ENCODE measurements around the gene TAL2. TPM values are rescaled to one million over a fixed set of nuclear protein-coding genes. Genes with fewer than 3 reads are reported as not detected.

Gene TAL2
- total RNA-seq, 1 experiment from 2014 or later: 0.50 TPM

DNA sequence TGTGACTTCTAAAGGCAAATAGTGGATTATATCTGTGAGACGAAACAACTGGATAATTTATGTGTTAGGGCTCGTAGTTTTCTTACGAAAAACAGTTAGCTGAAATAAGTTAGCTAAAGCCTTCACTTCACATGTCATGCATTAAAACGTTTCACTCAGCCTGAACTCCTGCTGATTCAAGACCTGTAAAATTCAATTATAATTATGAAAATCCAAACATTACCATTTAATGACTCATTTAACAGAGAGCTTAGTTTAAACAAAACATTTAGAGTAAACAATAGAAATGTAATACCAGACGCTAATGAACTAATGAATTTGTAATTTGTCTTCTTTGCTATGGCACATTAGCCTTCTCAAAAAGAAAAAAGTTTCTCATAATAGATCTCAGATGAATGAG, 1.7 kb downstream of the TAL2 start:
- H3K4me1 ChIP-seq (ENCODE audit: insufficient read depth, low read length): no peaks in the 10 kb centered on the region; the same call in 1 of the 2 replicates
- no peak overlapping the region for H3K18ac ChIP-seq (ENCODE audit: insufficient read length, low read depth, low read length)
- no peak overlapping the region for H3K4ac ChIP-seq (ENCODE audit: low read depth, low read length)
- H3K9ac ChIP-seq (ENCODE audit: extremely low read depth, insufficient read length, low read length): no peak overlapping the region
- DNase-seq: no peak
- no peaks in the 10 kb centered on the region for H3K27me3 ChIP-seq (ENCODE audit: insufficient read depth, low read length)
- H2AFZ ChIP-seq (ENCODE audit: low read length): no peak overlapping the region
- no peak overlapping the region for H3K27ac ChIP-seq (ENCODE audit: insufficient read length, low read depth, low read length)
- Mint-ChIP-seq H3K9me3 (no peaks in the 10 kb centered on the region), H3K27ac (no peak overlapping the region), H3K36me3 (ENCODE audit: insufficient read depth in 1 of 3, low read depth in 3 of 3) (no peaks in the 10 kb centered on the region), H3K4me3 (no peak overlapping the region), H3K4me1 (peaks cover 8 to 12% of the 10 kb centered on the region in 2 experiments; a peak in 3 of 4 replicates), H3K27me3 (ENCODE audit: low read depth) (peaks cover 25% of the 10 kb centered on the region)
- H3K23me2 ChIP-seq (ENCODE audit: insufficient read length, low read depth, low read length, poor library complexity, severe bottlenecking): no peaks in the 10 kb centered on the region
- no peaks in the 10 kb centered on the region for H3K79me1 ChIP-seq (ENCODE audit: insufficient read depth, low read depth, low read length, poor library complexity, severe bottlenecking)
- H4K91ac ChIP-seq (ENCODE audit: insufficient read length, low read depth, low read length): no peak overlapping the region
- no CpG with 5 or more reads among the region's 5 CpGs for WGBS (ENCODE audit: extremely low coverage, insufficient read length, low lambda C conversion rate)
- H3K23ac ChIP-seq (ENCODE audit: insufficient read length, low read depth, low read length): no peak overlapping the region
- no peak overlapping the region for H3K56ac ChIP-seq (ENCODE audit: insufficient read length, low read depth, low read length)
- H3K4me2 ChIP-seq (ENCODE audit: insufficient read depth, insufficient read length, low read length): no peak overlapping the region
- H2AK5ac ChIP-seq (ENCODE audit: insufficient read length, low read length): no peak overlapping the region
- TF ChIP-seq, protein P1, sequence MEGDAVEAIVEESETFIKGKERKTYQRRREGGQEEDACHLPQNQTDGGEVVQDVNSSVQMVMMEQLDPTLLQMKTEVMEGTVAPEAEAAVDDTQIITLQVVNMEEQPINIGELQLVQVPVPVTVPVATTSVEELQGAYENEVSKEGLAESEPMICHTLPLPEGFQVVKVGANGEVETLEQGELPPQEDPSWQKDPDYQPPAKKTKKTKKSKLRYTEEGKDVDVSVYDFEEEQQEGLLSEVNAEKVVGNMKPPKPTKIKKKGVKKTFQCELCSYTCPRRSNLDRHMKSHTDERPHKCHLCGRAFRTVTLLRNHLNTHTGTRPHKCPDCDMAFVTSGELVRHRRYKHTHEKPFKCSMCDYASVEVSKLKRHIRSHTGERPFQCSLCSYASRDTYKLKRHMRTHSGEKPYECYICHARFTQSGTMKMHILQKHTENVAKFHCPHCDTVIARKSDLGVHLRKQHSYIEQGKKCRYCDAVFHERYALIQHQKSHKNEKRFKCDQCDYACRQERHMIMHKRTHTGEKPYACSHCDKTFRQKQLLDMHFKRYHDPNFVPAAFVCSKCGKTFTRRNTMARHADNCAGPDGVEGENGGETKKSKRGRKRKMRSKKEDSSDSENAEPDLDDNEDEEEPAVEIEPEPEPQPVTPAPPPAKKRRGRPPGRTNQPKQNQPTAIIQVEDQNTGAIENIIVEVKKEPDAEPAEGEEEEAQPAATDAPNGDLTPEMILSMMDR (conservative IDR thresholded peaks at IDR 0.05): no peak
- no peaks in the 10 kb centered on the region for H3K79me2 ChIP-seq (ENCODE audit: insufficient read depth, low read length)
- H4K20me1 ChIP-seq (ENCODE audit: control insufficient read depth, insufficient read depth, insufficient read length): no peaks in the 10 kb centered on the region
- H4K5ac ChIP-seq (ENCODE audit: insufficient read length, low read depth, low read length): no peak overlapping the region
- no peak overlapping the region for H4K8ac ChIP-seq (replicated peaks; ENCODE audit: insufficient read length, low read depth, low read length)
- no peak overlapping the region for H2BK20ac ChIP-seq (ENCODE audit: low read depth, low read length, poor library complexity, severe bottlenecking)
- no peak overlapping the region for H2BK120ac ChIP-seq (ENCODE audit: low read depth, low read length, poor library complexity, severe bottlenecking)
- no peak overlapping the region for H2BK15ac ChIP-seq (ENCODE audit: low read depth, low read length)
- no peak overlapping the region for H2BK5ac ChIP-seq (ENCODE audit: insufficient read length, low read length)
- H3K9me3 ChIP-seq (ENCODE audit: control insufficient read depth, low read depth, low read length): no peaks in the 10 kb centered on the region
- no peak overlapping the region for H3T11ph ChIP-seq (ENCODE audit: low read length)
- H3K14ac ChIP-seq (ENCODE audit: insufficient read depth, low read length): no peak overlapping the region
- H2BK12ac ChIP-seq (ENCODE audit: insufficient read length, low read depth, low read length): no peak overlapping the region

Data from H9 (cell line).